ENCODE data around the gene LCE2D. TPM values are rescaled to one million over a fixed set of nuclear protein-coding genes. Genes with fewer than 3 reads are reported as not detected.

Gene LCE2D

GRCh38 chr1:152699746-152700145 lies 36.6 kb downstream of the LCE2D start:
- Histone ChIP-seq H3K36me3 (ENCODE audit: control insufficient read depth in 1 of 2, insufficient read depth in 2 of 2, low read depth in 1 of 2, low read length in 2 of 2) (no peaks in the 10 kb centered on the region), H2BK5ac (ENCODE audit: low read depth, low read length, poor library complexity, severe bottlenecking) (no peak overlapping the region), H3K27ac (ENCODE audit: low read length, poor library complexity, severe bottlenecking) (no peak overlapping the region), H3K79me1 (replicated peaks; ENCODE audit: low read length, poor library complexity, severe bottlenecking) (no peaks in the 10 kb centered on the region), H3K27me3 (ENCODE audit: control insufficient read depth in 1 of 2, insufficient read depth in 1 of 2, low read length in 2 of 2) (no peaks in the 10 kb centered on the region), H3K4me2 (ENCODE audit: low read length, poor library complexity, severe bottlenecking) (no peak overlapping the region), H3K18ac (ENCODE audit: low read depth in 1 of 2, low read length in 2 of 2) (no peak overlapping the region), H2BK120ac (ENCODE audit: low read depth, low read length) (no peak overlapping the region), H2BK12ac (ENCODE audit: low read length in 2 of 2) (no peak overlapping the region), H3K4me3 (ENCODE audit: insufficient read depth in 1 of 2, low read depth in 1 of 2, low read length in 2 of 2) (no peak overlapping the region), H3K4me1 (ENCODE audit: control insufficient read depth, insufficient read depth, low read depth, low read length) (no peaks in the 10 kb centered on the region), H3K4ac (ENCODE audit: low read depth in 1 of 2, low read length in 2 of 2) (no peak overlapping the region), H3K9me3 (ENCODE audit: control insufficient read depth, low read length) (peaks cover 5% of the 10 kb centered on the region), H4K8ac (ENCODE audit: low read length) (no peak overlapping the region), H3K9ac (ENCODE audit: low read length) (no peak overlapping the region), H4K91ac (ENCODE audit: low read length) (no peak overlapping the region), H3K23ac (ENCODE audit: low read length in 2 of 2) (no peak overlapping the region), H2BK15ac (ENCODE audit: low read depth, poor library complexity, severe bottlenecking) (no peak overlapping the region), H3K14ac (ENCODE audit: low read length in 2 of 2) (no peak overlapping the region), H2AFZ (ENCODE audit: low read depth, low read length) (no peak overlapping the region), H2AK5ac (ENCODE audit: low read length, severe bottlenecking) (no peak overlapping the region)
- no peak for DNase-seq
- 96% methylated on average over 2 of the region's 4 CpGs for WGBS

GRCh38 chr1:152707860-152708259 lies 44.7 kb downstream of the LCE2D start, which contains the start of gene LCE4A:
Gene LCE4A (plus strand): TSS chr1:152708160. CDS start chr1:152709076, 916 bp downstream.
- H2BK120ac ChIP-seq (ENCODE audit: low read depth, low read length), result no peak within 1 kb of the TSS
- H2BK5ac ChIP-seq (ENCODE audit: low read depth, low read length, poor library complexity, severe bottlenecking), result no peak within 1 kb of the TSS
- no peak within 1 kb of the TSS for H3K4me2 ChIP-seq (ENCODE audit: low read length, poor library complexity, severe bottlenecking)
- H3K23ac ChIP-seq (ENCODE audit: low read length in 2 of 2), result peak within 1 kb of the TSS in 1 of 2 experiments; percentile 77
- no peak for DNase-seq
- H2BK12ac ChIP-seq (ENCODE audit: low read length in 2 of 2), result no peak within 1 kb of the TSS
- H3K9me3 ChIP-seq (ENCODE audit: control insufficient read depth, low read length), result peaks cover 7% of the 10 kb centered on the region
- H4K91ac ChIP-seq (ENCODE audit: low read length), result no peak within 1 kb of the TSS
- no peak within 1 kb of the TSS for H3K4ac ChIP-seq (ENCODE audit: low read depth in 1 of 2, low read length in 2 of 2)
- no peak within 1 kb of the TSS for H3K18ac ChIP-seq (ENCODE audit: low read depth in 1 of 2, low read length in 2 of 2)
- no peak within 1 kb of the TSS for H4K8ac ChIP-seq (ENCODE audit: low read length)
- H3K4me1 ChIP-seq (ENCODE audit: control insufficient read depth, insufficient read depth, low read depth, low read length), result no peaks in the 10 kb centered on the region
- no peak within 1 kb of the TSS for H3K9ac ChIP-seq (ENCODE audit: low read length)
- H3K4me3 ChIP-seq (ENCODE audit: insufficient read depth in 1 of 2, low read depth in 1 of 2, low read length in 2 of 2), result no peak within 1 kb of the TSS
- no peak within 1 kb of the TSS for H2AK5ac ChIP-seq (ENCODE audit: low read length, severe bottlenecking)
- H2BK15ac ChIP-seq (ENCODE audit: low read depth, poor library complexity, severe bottlenecking), result no peak within 1 kb of the TSS
- H3K79me1 ChIP-seq (replicated peaks; ENCODE audit: low read length, poor library complexity, severe bottlenecking), result no peaks in the 10 kb centered on the region
- H3K27me3 ChIP-seq (ENCODE audit: control insufficient read depth in 1 of 2, insufficient read depth in 1 of 2, low read length in 2 of 2), result no peaks in the 10 kb centered on the region
- no peak within 1 kb of the TSS for H3K14ac ChIP-seq (ENCODE audit: low read length in 2 of 2)
- no peak within 1 kb of the TSS for H2AFZ ChIP-seq (ENCODE audit: low read depth, low read length)
- H3K27ac ChIP-seq (ENCODE audit: low read length, poor library complexity, severe bottlenecking), result no peak within 1 kb of the TSS
- WGBS, result 35% methylated on average over 2 of the region's 2 CpGs
- H3K36me3 ChIP-seq (ENCODE audit: control insufficient read depth in 1 of 2, insufficient read depth in 2 of 2, low read depth in 1 of 2, low read length in 2 of 2), result no peaks in the 10 kb centered on the region

Small RNA genes lying within 50 kb of the gene (small RNA-seq; reads per million reads assigned to genes)
- gene LCE3A (ENCODE audit: low read depth) (not detected), gene LCE3B (ENCODE audit: low read depth) (not detected)
